Stimulated activated CD4-positive, alpha-beta T cell treated with anti-CD3 and anti-CD28 coated beads, Interleukin-1b, Interleukin-23, amount 100 ng/mL, for 48 hours (primary cell): ENCODE measurements around the gene SOX3.

Experiments
- DNase-seq: peaks from one replicate; pipeline ENCODE4 v3.0.0-alpha.2; 2020

The SOX3 gene

DNA sequence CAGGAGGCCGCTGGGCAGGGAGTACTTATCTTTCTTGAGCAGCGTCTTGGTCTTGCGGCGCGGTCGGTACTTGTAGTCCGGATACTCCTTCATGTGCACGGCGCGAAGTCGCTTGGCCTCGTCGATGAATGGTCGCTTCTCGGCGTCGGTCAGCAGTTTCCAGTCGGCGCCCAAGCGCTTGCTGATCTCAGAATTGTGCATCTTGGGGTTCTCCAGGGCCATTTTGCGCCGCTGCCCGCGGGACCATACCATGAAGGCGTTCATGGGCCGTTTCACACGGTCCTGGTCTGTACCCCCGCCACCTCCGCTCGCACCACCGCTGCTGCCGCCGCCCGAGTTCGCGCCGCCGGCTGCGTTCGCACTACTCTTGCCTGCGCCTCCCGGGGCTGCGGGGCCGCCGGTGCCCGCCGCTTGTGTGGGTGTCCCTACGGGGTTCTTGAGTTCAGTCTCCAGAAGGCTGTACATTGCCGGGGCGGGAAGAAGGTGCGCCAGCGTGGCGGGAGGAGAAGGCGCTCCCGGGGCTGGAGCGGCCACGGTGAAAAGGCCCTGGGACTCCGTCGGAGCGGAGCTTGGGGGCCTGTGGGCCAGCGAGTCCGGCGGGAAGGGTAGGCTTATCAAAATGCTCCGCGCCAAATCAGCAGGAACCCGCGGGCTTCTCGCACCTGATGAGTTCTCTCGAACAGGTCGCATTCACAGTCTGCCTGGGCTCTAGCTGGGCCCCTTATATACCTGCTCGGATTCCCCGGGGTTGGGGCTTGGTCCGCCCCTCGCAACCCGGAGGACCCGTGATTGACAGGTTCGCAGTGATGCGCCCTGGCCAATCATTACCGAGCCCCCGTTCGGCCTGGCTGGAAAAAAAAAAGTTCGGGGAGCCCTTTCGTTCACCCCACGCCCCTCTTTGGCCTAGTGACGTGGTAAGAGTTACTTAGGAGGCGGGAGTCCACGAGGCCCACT, at the start of gene SOX3:
Gene SOX3, minus strand, starts transcription at position 699 of the 954 bp plus-strand sequence. Its CDS starts 9 bp downstream, at position 690.
- DNase-seq = no peak

DNA sequence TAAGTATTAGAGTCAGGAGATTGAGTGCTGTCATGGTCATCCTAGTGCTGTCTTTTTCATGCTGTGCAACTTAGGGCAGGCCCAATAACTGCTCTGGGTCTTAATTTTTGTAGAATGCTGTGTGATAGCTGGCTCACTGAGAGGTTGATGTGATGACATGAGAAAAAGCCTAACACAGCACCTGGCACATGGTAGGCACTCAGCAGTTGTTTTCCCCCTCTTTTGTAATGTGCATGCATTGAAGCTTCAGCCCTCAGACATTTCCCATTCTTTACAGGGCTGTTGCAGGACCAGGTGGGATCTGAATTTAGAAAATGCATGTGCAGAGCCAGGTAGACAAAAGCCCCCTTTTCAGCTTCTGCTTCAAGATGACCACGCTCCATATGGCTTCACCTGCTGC, 44.1 kb upstream of the SOX3 start:
- no peak for DNase-seq

DNA sequence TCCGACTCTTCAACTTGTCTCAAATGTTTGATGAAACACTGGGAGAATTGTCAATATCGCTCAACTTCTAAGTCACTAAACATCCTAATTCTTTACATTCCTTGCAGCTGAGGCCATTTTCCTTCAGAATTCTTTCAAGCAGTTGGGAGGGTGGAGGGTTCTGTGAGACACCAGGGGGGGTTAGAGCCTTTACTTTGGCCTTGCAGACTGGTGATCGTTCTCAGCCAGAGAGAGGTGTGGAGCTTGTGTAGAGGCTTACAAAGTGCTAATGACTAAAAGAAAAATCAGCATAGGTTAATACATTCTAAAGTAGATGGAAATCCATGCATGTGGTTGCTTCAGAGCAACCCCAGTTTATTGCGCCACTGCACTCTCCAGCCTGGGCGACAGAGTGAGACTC, 21.3 kb upstream of the SOX3 start:
- no peak for DNase-seq

GRCh38 chrX:140525448-140525847, 20.6 kb upstream of the SOX3 start:
- no peak for DNase-seq

- no peak for DNase-seq
Measured at GRCh38 chrX:140524556-140524955, 19.7 kb upstream of the SOX3 start.

DNA sequence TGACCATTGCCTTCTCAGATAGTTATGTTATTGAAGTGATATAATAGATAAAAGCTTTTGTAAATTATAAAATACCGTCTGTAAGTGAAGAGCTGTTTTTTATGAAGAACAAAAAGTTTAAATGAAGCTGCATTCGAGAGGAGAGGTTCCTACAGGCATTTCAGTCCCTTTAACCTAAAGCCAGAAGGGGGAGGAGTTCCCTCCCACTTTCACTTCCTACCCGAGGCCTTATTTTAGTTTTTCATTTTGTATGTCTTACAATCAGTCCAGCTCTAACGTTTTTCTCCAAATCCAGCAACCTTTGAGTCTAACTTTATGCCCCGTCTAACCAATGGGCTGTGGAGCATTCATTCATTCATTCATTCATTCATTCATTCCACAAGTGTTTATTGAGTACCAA, 16.5 kb upstream of the SOX3 start:
- no peak for DNase-seq

DNA sequence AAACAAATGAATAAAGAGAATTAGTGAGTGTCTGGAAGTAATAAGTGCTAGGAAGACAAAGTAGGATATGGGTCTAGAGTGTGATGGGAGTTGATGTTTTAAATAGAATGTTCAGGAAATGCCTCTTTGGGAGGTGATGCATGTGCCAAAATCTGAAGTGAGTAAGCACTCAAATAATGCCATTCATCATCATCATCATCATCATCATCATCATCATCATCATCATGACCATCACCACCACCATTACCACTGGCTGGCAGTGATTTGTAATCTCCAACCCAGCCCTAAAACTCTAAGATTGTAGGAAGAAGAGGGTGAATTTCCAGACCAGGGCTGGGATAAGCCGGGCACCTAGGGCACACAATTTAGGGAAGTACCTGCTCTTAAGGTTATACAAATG, 9.7 kb upstream of the SOX3 start:
- DNase-seq = no peak

DNA sequence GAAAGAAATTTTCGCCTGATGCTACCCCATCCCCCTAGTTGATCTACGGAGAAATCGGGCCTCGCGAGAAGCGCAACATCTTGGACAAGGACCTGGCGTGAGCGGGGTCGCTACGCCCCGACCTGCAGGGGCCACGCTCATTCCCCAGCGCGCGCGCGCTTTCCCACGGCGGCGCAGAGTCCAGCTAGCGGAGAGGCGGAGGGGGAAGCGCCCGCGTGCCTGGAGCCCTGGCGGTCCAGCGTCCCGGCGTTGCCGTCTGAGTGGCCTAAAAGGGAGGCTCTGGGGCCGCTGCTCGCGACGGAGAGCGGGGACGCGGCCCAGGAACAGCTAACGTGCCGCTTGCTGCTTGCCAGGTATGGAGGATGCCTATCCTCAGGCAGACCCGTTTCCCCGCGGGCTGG, 6.0 kb upstream of the SOX3 start:
- no peak for DNase-seq

GRCh38 chrX:140510306-140510676, 5.4 kb upstream of the SOX3 start:
- no peak for DNase-seq

DNA sequence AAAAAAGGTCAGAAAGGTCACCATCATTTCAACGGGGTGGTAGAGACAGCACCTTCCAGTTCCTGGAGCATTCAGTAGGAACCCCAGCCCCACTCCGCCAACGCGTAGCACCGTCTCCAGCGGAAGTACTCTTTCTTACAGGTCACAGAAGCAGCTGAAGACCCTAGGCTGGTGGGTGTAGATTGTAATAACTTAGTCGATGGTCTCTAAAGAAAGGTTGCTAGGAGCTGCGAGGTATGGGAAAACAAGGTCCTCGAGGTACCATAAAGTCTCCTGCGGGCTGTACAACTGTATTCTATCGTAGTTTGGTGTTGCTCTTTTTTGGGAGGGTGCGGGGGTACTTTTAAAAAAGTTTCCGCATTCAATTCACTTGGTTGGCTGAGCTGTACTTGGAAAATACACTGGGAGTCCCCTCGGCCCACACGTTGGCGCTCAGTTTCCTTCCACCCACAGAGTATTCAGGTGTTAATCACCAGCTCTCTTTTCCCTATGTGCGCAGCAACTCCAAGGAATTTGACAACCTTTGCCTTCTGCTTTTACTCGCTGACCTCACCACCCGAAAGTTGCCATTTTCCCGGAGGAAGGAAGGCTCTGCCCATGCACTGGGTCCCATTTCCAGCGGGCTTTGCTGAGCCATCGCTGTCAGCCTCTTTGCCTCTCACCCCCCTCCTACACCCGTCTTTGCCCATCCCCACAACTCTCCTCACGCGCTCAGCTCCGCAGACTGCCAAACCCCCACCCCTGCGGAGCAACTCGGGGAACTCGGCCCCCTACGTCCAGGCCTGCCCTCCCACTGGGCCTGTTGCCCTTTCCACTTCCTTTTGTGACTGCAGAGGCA, 4.8 kb upstream of the SOX3 start:
- DNase-seq = no peak

DNA sequence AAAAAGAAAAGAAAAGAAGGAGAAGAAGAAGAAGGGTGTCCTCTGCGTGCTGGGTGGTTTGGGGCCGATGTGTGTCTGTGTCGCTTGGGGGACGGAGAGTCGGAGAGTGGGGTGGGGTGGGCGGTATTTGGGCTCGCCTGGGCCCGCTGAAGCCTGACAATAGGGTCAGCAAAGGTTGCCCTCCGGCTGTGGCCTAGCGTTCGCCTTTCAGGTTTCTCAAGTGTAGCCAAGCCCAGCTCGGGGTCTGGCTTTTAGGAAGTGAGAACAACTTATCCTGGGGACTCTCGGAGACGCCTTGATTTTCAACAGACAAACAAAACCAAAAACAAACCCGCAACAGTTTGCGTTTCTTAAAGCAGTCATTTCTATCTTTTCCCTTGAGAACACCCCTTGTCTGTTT, 4.1 kb upstream of the SOX3 start:
- no peak for DNase-seq

- no peak for DNase-seq
Measured at GRCh38 chrX:140507982-140508305, 3.1 kb upstream of the SOX3 start.

GRCh38 chrX:140507223-140507981, 2.5 kb upstream of the SOX3 start:
- DNase-seq = no peak

GRCh38 chrX:140505421-140506337, 810 bp upstream of the SOX3 start:
- DNase-seq = no peak

DNA sequence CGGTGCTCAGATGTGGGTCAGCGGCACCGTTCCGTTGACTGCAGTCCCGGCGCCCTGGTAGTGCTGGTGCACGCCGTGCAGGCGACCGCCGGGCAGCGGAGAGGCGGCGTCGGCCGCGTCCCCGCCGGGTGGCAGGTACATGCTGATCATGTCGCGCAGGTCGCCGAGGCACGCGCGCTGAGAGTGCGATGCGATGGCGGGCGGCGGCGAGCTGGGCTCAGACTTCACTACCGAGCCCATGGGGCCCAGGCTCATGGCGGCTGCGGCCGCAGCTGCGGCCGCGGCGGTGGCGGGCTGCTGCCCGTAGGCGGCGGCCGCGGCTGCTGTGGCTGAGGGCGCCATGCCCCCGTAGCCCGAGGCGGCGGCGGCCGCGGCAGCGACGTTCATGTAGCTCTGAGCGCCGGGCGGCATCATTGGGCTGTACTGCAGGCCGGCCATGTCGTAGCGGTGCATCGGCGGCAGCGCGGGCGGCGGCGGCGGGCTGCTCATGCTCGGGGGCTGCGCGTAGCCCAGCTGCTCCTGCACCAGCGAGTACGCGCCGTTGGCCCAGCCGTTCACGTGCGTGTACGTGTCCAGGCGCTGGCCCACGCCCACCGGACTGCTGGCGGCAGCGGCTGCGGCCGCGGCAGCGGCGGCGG, 1.0 kb downstream of the SOX3 start:
- DNase-seq = no peak

DNA sequence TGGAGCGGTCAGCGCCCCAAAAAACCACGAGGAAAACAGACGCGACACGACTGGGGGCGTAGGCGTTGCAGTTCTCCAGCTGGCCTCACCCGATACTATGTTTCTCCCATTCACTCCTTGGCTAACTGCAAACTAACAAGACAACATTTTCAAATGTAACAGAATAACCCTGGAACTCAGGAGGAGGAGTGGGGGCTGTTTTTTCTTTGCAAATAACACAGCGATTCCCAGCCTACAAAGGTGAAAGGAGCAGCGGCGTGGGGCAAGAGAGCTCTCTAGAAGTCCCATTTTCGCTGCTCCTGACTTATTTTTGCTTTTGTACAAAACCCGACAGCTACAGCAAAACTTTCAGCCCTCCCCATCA, 1.6 kb downstream of the SOX3 start:
- DNase-seq = no peak

- no peak for DNase-seq
Measured at GRCh38 chrX:140502491-140503237, 2.2 kb downstream of the SOX3 start.

- DNase-seq = no peak
Measured at GRCh38 chrX:140501940-140502468, 2.9 kb downstream of the SOX3 start.

DNA sequence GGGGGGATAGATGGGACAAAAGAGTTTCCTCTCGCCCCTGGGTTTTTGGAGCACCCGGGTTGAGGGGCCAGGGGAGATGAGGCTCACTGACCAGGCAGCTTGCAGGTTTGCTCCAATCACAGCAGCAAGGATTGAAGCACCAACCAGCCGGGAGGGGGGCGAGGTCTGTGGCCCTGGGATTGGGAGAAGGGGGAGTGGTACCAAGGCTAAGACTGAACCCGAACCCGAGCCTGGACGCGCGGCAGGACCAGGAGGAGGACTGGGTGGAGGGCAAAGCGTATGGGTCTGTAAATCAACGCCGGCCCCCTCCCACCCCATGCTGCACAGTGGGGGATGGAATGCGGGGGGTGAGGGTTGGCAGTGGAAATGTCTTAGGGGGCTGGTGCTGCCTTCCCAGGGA, 3.5 kb downstream of the SOX3 start:
- DNase-seq = no peak

GRCh38 chrX:140500441-140500840, 4.4 kb downstream of the SOX3 start:
- DNase-seq = no peak

DNA sequence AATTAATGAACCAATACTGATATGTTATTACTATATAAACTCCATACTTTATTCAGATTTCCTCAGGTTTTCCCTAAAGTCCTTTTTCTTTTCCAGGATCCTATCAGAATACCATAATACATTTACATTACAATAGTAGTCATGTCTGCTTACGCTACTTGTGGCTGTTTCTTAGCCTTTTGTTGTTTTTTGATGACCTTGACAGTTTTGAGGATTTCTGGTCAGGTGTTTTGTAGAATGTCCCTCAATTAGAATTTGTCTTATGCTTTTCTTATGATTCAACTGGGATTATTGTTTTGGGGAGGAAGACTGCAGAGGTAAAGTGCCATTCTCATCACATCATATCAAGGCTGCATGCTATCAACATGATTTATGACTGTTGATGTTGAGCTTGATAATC, 9.1 kb downstream of the SOX3 start:
- no peak for DNase-seq
